ENCODE data around the gene PKNOX2.

The PKNOX2 gene

GRCh38 chr11:125211948-125212340, 47.4 kb downstream of the PKNOX2 start:
- Histone ChIP-seq H3K9me2 (replicated peaks; ENCODE audit: control insufficient read depth, low read length) (no peaks in the 10 kb centered on the region), H3K27ac (ENCODE audit: low read depth, low read length) (no peak overlapping the region), H3F3A (ENCODE audit: control insufficient read depth, insufficient read depth) (no peaks in the 10 kb centered on the region), H3K79me2 (ENCODE audit: control insufficient read depth, low read length) (no peaks in the 10 kb centered on the region), H3K4me3 (ENCODE audit: low read length) (no peak overlapping the region), H3K27me3 (ENCODE audit: control insufficient read depth, low read length) (peaks cover 9% of the 10 kb centered on the region; the same call in 1 of the 2 replicates), H3K4me2 (ENCODE audit: low read length) (no peak overlapping the region), H4K20me1 (ENCODE audit: control insufficient read depth, insufficient read depth, low read depth, low read length) (no peaks in the 10 kb centered on the region), H3K9me3 (ENCODE audit: control insufficient read depth, insufficient read depth, low read length) (no peaks in the 10 kb centered on the region), H3K36me3 (ENCODE audit: control insufficient read depth, low read length) (no peaks in the 10 kb centered on the region), H3K4me1 (ENCODE audit: control insufficient read depth, low read length) (no peaks in the 10 kb centered on the region)
- TF ChIP-seq EZH2phosphoT487 (IDR thresholded peaks at IDR 0.05; ENCODE audit: borderline replicate concordance, low read length) (no peak), CTCF (IDR thresholded peaks at IDR 0.05; ENCODE audit: low read depth, low read length, poor library complexity, severe bottlenecking) (no peak)

DNA sequence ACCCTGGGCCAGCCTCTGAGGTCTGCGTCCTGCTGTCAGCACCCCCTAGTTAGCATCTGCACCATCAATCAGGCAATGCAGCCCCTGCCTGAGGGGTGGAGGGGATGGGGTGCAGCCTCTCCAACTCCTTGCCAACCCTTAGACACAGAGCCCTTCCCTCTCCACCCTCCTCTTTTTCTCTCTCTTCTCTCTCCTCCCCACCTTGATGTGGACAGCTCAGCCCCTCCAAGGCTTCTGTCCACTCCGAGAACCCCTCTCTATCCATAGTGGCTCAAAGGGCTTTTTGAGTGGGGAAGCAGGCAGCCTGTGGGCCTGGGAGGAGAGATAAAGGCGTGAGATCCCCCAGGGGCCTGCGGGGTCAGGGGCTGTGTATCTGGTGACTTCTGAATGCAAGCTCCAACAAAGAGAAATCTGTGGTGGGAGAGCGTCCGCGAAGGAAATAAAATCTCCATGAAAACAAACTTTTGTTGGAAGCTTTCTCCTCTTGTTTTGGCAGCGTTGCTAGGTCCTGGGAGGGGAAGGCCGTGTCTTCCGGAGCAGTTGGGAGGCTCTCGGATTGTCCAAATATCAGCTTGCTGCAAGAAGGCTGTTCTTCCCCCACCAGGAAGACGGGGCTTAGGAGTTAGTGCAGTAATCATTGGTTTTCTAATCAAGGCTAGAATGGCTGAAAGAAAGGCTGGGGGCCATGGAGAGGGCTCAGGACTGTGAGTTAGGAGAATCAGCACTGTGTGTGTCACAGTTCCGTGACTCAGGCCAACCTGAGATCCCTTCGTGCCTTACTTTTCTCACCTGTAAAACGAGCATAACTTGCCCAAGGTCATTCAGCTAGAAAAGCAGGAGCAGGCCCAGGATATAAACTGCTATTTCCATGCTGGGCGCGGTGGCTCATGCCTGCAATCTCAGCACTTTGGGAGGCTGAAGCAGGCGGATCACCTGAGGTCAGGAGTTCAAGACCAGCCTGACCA, 50.3 kb downstream of the PKNOX2 start:
- no peaks in the 10 kb centered on the region for H3K4me1 ChIP-seq (ENCODE audit: control insufficient read depth, low read length)
- no peaks in the 10 kb centered on the region for H3F3A ChIP-seq (ENCODE audit: control insufficient read depth, insufficient read depth)
- H3K9me3 ChIP-seq (ENCODE audit: control insufficient read depth, insufficient read depth, low read length), result no peaks in the 10 kb centered on the region
- no peak overlapping the region for H3K4me2 ChIP-seq (ENCODE audit: low read length)
- H3K9me2 ChIP-seq (replicated peaks; ENCODE audit: control insufficient read depth, low read length), result no peaks in the 10 kb centered on the region
- H4K20me1 ChIP-seq (ENCODE audit: control insufficient read depth, insufficient read depth, low read depth, low read length), result no peaks in the 10 kb centered on the region
- H3K27me3 ChIP-seq (ENCODE audit: control insufficient read depth, low read length), result peaks cover 4% of the 10 kb centered on the region; the same call in 1 of the 2 replicates
- H3K79me2 ChIP-seq (ENCODE audit: control insufficient read depth, low read length), result no peaks in the 10 kb centered on the region
- H3K36me3 ChIP-seq (ENCODE audit: control insufficient read depth, low read length), result no peaks in the 10 kb centered on the region
- H3K4me3 ChIP-seq (ENCODE audit: low read length), result no peak overlapping the region
- TF ChIP-seq EZH2phosphoT487 (IDR thresholded peaks at IDR 0.05; ENCODE audit: borderline replicate concordance, low read length), result no peak
- no peak for TF ChIP-seq CTCF (IDR thresholded peaks at IDR 0.05; ENCODE audit: low read depth, low read length, poor library complexity, severe bottlenecking)
- H3K27ac ChIP-seq (ENCODE audit: low read depth, low read length), result no peak overlapping the region

- no peak overlapping the region for H3K4me3 ChIP-seq (ENCODE audit: low read length)
- H3K9me2 ChIP-seq (replicated peaks; ENCODE audit: control insufficient read depth, low read length), result no peaks in the 10 kb centered on the region
- H3K9me3 ChIP-seq (ENCODE audit: control insufficient read depth, insufficient read depth, low read length), result no peaks in the 10 kb centered on the region
- H3K27ac ChIP-seq (ENCODE audit: low read depth, low read length), result no peak overlapping the region
- TF ChIP-seq EZH2phosphoT487 (IDR thresholded peaks at IDR 0.05; ENCODE audit: borderline replicate concordance, low read length) (no peak), CTCF (IDR thresholded peaks at IDR 0.05; ENCODE audit: low read depth, low read length, poor library complexity, severe bottlenecking) (no peak)
- H4K20me1 ChIP-seq (ENCODE audit: control insufficient read depth, insufficient read depth, low read depth, low read length), result no peaks in the 10 kb centered on the region
- peaks cover 4% of the 10 kb centered on the region; the same call in 1 of the 2 replicates for H3K27me3 ChIP-seq (ENCODE audit: control insufficient read depth, low read length)
- no peaks in the 10 kb centered on the region for H3F3A ChIP-seq (ENCODE audit: control insufficient read depth, insufficient read depth)
- H3K36me3 ChIP-seq (ENCODE audit: control insufficient read depth, low read length), result no peaks in the 10 kb centered on the region
- no peak overlapping the region for H3K4me2 ChIP-seq (ENCODE audit: low read length)
- H3K79me2 ChIP-seq (ENCODE audit: control insufficient read depth, low read length), result no peaks in the 10 kb centered on the region
- no peaks in the 10 kb centered on the region for H3K4me1 ChIP-seq (ENCODE audit: control insufficient read depth, low read length)
Measured at GRCh38 chr11:125215976-125216375, 51.4 kb downstream of the PKNOX2 start.

Measured in DOHH2 (cell line).